GM12892 (cell line): ENCODE results near the gene ZMAT5.

Experiments used
- POLR2A ChIP-seq: IDR thresholded peaks from 2 replicates; pipeline ENCODE4 v1.6.1; 2011; ENCODE audit warnings: low read depth, low read length, control low read depth
- POLR2AphosphoS5 ChIP-seq: IDR thresholded peaks from 2 replicates; pipeline ENCODE4 v1.6.1; 2011; ENCODE audit warnings: low read depth, low read length, control low read depth
- TAF1 ChIP-seq: IDR thresholded peaks from 2 replicates; pipeline ENCODE4 v1.6.1; 2011; ENCODE audit warnings: low read depth, mild to moderate bottlenecking, control low read depth, low read length, borderline replicate concordance

GRCh38 chr22:29690476-29690875, 76.3 kb downstream of the ZMAT5 start:
- TF ChIP-seq POLR2A (no peak), TAF1 (no peak), POLR2AphosphoS5 (no peak)
